HG02678 (cell line): ENCODE measurements around the gene STAC.

Experiments
- ATAC-seq: cut with Tn5 transposase; IDR thresholded peaks from one replicate; pipeline ENCODE4 v1.9.1; 2021; ENCODE audit warnings: mild to moderate bottlenecking, moderate library complexity; ENCODE audit not compliant: unreplicated experiment

The STAC gene

DNA sequence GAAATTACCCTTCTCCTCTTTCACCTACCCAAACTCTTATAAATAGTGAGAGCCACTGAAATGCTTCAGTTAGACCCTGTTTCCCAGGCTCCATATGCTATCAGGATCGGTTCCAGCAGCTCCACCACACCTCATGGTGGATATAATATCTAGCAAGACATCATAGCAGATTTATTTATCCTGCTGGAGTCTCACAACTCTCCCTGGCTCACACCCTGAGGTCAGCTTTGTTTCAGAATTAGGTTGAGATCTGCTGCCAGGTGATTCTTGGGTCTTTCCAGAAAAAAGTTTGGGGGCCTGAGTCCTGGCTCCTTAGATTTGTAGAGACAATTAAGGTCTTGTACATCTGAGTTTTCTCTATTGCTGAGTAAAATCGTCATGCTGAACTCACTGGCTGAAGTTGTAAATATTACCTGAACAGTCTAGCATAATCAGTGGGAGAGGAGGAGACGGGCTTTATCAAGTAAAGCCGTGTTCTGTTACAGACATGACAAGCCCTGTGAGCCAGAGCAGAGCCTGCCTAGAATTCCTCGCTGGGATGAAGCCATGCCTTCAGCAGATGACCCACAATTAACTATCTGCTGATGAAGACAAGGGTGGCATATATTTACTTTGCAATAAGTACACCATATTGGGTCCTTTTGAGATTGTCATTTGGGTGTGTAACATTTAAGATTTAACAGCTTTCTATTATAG lies 131.6 kb downstream of the STAC start:
- no peak for ATAC-seq

DNA sequence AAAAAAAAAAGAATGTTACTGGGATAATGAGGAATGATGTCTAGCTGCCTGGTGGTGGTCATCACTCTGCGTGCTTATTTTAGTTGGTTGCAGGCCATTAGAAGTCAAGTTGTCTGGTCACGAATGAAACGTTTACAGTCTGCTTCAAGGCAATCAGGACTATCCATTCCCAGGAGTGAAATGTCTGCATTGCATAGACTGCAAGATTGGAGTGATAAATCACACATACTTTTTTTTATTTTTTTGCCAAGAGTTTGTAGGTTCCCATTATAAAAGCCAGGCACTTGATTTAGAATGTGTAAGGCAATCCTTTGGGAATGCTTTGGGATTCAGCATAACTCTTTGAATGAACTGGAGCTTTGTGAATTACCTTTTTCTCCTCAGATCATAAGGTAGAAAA lies 132.3 kb downstream of the STAC start:
- ATAC-seq = no peak

GRCh38 chr3:36514171-36514570 lies 133.9 kb downstream of the STAC start:
- ATAC-seq = no peak

- no peak for ATAC-seq
These were observed 139.4 kb downstream of the STAC start for GRCh38 chr3:36519682-36520081.

GRCh38 chr3:36520241-36521006 lies 140.1 kb downstream of the STAC start:
- no peak for ATAC-seq

DNA sequence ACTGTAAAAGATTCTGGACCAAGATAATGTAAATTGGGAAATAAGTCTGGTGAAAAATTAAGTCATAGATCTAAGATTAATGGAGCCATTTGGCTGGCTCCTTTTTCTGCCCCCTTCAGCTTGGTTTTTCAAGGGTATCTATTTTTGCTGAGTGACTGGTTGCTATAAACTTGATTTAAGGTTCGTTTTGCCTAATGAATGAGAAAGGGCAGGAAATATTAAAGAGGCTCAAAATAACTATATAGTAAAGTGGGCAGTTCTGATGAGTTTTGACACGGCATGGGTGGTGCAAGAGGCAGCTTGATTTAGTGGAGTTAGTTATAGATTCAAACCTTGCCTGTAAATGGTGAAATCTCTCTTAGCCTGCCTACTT lies 140.7 kb downstream of the STAC start:
- ATAC-seq = no peak

DNA sequence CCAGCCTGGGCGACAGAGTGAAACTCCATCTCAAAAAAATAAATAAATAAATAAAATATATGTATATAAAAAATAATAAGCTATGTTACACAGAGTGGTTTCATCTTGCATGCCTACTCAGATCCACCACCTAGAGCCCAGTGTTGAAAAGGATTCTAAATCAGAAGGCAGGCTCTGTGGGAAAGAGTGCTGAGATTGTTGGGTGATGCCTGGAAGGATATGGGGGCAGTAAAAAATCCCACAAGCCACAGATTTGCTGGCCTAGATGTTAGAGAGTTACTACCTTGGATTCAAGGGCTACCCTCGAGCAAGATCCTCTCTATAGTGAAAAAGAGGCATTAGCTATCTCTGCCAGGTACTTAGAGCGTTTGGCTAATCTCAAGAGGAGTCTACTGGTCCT lies 144.3 kb downstream of the STAC start:
- ATAC-seq = no peak

DNA sequence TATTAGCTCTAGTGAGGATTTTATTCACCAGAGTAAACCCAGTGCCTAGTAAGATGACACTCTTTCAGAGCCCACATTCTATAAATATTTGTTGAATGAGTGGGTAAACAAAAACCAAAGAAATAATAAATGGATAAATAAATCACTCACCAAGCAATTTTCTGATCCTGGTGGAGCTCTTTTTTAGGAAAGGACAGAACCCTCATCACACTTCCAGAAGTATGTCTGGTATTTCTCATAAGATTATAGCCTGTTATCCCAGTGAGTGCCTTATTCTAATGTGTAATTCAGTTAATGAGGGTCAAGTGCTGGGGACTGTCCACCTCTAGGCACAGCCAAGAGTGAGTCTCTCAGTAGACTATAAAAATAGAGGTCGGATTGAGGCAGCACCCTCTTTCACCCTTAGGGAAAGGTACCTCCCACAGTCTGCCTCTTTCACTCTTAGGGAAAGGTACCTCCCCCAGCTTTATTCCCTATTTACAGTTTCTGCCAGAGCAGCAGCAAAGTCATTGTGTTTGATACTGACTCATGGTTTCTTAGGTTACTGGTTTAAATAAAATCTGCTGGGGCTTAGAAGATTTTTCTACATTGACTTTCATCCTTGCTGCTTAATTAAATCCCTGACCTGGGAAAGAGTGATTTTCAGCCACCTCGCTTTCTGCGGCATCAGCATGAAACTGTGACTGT lies 145.0 kb downstream of the STAC start:
- ATAC-seq = no peak

GRCh38 chr3:36538136-36538749 lies 157.9 kb downstream of the STAC start:
- no peak for ATAC-seq

- ATAC-seq = no peak
These were observed 160.7 kb downstream of the STAC start for GRCh38 chr3:36540888-36541518.

GRCh38 chr3:36542186-36542585 lies 161.9 kb downstream of the STAC start:
- ATAC-seq = no peak

DNA sequence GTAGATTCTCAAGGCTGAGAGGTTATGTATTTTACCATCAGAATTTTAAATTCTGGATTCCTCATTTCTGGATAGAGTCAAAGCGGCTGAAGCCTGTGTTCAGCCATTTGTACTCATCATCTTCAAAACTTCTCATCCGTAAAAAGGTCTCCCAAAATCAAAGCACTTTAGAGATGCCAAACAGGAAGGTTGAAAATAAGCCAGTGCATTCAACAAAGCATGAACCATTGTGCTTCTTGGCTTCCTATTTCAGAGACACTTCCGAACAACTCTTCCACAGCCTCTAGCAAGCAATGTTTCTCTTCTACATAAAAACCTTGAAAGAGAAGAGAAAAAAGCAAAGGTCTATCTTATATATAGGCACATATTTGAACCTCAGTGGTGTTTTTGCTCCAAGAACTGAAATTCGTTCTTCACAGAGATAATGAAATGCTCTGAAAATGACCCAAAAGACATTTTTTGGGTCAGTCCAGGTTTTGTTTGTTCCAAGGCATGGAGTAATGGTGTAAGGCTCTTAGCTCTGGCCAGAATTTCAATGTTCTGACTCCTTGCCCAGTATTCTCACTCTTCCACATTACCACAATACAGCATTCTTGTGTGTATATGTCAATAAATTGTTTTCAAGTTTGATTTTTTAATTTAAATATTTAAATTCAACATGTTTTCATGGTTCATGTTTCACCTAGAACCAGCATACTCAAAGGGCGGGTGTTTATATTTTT lies 163.1 kb downstream of the STAC start:
- ATAC-seq = no peak

DNA sequence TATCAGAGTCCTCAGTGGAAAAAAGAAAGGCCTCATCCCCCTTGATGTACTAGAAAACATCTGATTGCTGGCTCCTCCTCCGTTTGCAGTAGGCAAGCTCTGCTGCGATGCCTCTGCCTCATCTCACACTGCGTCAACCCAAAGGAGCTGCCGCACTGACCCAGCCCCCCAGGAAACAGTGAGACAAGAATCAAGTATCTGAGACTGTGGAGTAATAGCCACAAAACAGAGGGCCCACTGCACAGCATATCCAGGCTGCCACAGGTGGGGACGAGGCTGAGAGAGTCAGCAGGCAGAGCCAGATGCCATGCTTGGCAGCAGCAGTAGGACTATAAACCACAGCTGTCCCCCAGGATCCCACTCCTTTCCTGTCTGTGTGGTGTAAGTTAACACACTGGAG lies 165.9 kb downstream of the STAC start:
- ATAC-seq = no peak

DNA sequence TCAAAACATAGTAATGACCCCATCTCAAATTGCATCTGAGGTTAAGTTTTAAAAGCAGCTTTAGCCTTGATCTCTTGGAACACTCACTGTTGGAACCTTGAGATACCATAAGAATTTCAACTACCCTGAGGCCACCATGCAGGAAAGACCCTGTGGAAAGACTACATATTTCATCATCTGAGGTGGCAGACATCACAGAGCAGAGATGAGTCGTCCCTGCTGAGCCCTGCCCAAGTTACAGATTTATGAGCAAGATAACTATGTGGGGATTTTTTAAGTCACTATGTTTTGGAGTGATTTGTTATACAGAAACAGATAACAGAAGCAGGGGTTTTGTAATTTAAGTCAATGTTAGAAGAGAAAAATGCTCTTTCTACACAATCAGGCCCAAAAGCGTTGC lies 168.4 kb downstream of the STAC start:
- ATAC-seq = no peak

DNA sequence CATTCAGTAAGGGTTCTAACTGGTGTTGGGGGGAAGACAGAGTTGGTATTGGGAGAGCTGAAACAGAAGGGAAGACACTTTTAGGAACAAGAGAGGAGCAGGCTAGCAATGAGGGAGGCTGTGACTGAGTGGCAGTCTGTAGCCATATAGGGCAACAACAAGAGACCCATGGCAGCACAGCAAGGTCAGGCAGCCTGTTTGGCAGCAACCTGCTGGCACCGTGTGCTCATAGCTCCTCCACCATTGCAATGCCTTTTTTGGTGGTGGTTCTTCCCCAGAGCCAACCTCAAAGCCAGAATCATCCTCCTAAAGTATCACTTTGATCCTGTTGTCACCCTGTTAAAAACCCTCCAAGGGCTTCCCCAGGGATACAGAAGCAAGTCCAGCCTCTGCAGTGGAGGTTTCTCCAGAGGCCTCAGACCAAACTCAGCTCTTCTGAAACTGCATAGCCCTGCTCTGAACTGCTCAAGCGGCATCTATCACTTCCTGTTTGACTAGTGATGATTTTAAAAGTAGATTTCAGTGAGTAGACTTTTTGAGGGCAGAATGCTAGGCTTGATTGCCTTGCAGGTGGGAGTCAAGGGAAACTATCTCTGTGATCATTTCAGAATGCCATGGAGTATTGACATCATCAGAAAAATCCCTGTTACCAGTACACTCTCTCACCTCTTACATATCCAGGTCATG lies 176.9 kb downstream of the STAC start:
- ATAC-seq = peak; percentile 80

- ATAC-seq = peak; percentile 17
These were observed 177.6 kb downstream of the STAC start for GRCh38 chr3:36557708-36558421.

DNA sequence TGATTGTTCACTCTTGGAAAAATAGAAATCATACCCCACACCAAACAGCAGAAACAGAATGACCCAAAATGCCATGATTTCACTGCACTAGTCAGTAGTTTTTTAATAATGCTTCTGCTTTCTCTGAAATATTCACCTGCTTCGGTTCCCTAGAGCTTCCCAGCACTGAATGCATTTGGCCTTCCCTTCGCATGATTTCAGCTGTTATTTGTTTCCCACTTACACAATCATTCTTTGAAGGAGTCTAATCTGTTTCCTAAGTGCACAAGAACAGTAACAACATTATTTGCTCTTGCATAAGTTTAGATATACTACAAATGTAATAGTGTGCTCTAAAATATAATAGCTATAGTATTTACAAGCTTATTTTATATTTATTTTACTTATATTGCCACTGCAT lies 178.7 kb downstream of the STAC start:
- ATAC-seq = no peak

- ATAC-seq = no peak
These were observed 180.4 kb downstream of the STAC start for GRCh38 chr3:36560685-36561084.

DNA sequence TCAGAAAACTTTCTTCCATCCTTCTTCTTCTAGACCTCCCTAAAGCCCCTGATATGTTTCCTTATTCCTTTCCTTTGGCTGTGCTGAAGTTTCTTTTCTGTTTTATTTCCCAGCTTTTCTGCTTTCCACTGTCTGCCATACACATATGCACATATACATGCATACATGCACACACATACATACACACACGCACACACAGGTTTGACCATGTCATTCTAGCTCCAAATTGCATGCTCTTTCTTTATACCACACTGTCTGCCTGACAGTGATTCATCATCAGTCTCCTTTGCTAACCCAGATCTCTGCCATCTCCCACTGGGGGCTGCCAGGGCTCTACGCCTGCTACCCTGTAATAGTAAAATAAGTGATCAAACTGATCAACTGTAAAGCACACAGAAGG lies 181.3 kb downstream of the STAC start:
- ATAC-seq = no peak
